Endothelial cell of umbilical vein (primary cell): ENCODE results near the gene ANO1.

ENCODE experiments used
- EZH2 ChIP-seq: IDR thresholded peaks from 2 replicates; pipeline ENCODE4 v1.6.1; 2012; ENCODE audit warnings: borderline replicate concordance, low read depth, mild to moderate bottlenecking, moderate library complexity, low read length, inconsistent platforms; ENCODE audit not compliant: severe bottlenecking
- FOS ChIP-seq: IDR thresholded peaks from 2 replicates; pipeline ENCODE4 v1.6.1; 2011; ENCODE audit warnings: mild to moderate bottlenecking, low read length, moderate library complexity, borderline replicate concordance; ENCODE audit not compliant: insufficient read depth
- JUN ChIP-seq: IDR thresholded peaks from 2 replicates; pipeline ENCODE4 v1.6.1; 2011; ENCODE audit warnings: borderline replicate concordance, low read depth; ENCODE audit not compliant: insufficient read length, insufficient read depth
- MAX ChIP-seq: IDR thresholded peaks from 2 replicates; pipeline ENCODE4 v1.6.1; 2011; ENCODE audit not compliant: insufficient read depth, insufficient read length
- MYC ChIP-seq: IDR thresholded peaks from one replicate; pipeline ENCODE4 v1.6.1; 2011; ENCODE audit warnings: mild to moderate bottlenecking, low read depth, low read length
- POLR2A ChIP-seq: IDR thresholded peaks from 2 replicates; pipeline ENCODE4 v1.6.1; 2012; ENCODE audit warnings: low read depth, mild to moderate bottlenecking, control low read depth, low read length
- POLR2AphosphoS5 ChIP-seq: IDR thresholded peaks from 2 replicates; pipeline ENCODE4 v1.6.1; 2012; ENCODE audit warnings: low read depth, mild to moderate bottlenecking, control low read depth, low read length, moderate library complexity; ENCODE audit not compliant: insufficient read depth
- TF ChIP-seq, protein P1 (sequence below), 2 donors: IDR thresholded peaks; 1 replicate in 1 of 2; 2 replicates in 1 of 2; pipeline ENCODE4 v1.5.1; 2011; ENCODE audit warnings: low read length in 2 of 2, mild to moderate bottlenecking in 2 of 2, moderate library complexity in 2 of 2, control low read depth in 1 of 2, inconsistent platforms in 1 of 2, low read depth in 1 of 2; ENCODE audit not compliant: insufficient read depth in 1 of 2; ENCODE audit errors: extremely low read depth in 1 of 2

GRCh38 chr11:70191495-70192140, 113.5 kb downstream of the ANO1 start:
- TF ChIP-seq FOS (no peak), POLR2A (no peak), EZH2 (no peak), POLR2AphosphoS5 (no peak), MYC (no peak), MAX (no peak), JUN (no peak)
- TF ChIP-seq, protein P1, sequence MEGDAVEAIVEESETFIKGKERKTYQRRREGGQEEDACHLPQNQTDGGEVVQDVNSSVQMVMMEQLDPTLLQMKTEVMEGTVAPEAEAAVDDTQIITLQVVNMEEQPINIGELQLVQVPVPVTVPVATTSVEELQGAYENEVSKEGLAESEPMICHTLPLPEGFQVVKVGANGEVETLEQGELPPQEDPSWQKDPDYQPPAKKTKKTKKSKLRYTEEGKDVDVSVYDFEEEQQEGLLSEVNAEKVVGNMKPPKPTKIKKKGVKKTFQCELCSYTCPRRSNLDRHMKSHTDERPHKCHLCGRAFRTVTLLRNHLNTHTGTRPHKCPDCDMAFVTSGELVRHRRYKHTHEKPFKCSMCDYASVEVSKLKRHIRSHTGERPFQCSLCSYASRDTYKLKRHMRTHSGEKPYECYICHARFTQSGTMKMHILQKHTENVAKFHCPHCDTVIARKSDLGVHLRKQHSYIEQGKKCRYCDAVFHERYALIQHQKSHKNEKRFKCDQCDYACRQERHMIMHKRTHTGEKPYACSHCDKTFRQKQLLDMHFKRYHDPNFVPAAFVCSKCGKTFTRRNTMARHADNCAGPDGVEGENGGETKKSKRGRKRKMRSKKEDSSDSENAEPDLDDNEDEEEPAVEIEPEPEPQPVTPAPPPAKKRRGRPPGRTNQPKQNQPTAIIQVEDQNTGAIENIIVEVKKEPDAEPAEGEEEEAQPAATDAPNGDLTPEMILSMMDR (IDR thresholded peaks at IDR 0.05; ENCODE audit: extremely low read depth in 1 of 2, insufficient read depth in 1 of 2, low read depth in 1 of 2, low read length in 2 of 2): peak; percentile 84 to 98
